ENCODE data around the gene MEI1. TPM values are rescaled to one million over a fixed set of nuclear protein-coding genes. Genes with fewer than 3 reads are reported as not detected.

MEI1 gene
- total RNA-seq, 3 donors from 2014 or later, result 13.4 to 21.6 (median 17.1) TPM

DNA sequence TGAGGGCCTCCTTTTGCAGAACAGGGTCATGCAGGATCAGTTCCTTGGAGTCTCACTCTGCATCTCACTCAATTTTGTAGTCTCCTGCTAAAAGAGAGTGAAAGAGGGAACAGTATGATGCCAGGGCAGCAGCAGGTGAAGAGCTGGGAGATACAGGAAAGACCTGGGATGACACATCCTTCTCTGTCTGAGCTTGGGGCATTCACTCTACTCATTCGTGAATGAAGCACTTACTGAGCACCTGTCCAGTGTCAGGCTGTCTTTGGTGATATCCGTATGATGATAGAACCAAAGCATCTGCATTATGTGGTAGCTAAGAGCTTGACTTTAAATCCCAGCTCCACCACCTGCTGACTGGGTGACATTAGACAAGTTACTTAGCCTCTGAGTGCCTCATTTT lies 148.0 kb downstream of the MEI1 start:
- no peaks in the 10 kb centered on the region for H3K27me3 Mint-ChIP-seq (ENCODE audit: low read depth)
- no peaks in the 10 kb centered on the region for H3K9me3 Mint-ChIP-seq
- H3K36me3 Mint-ChIP-seq (ENCODE audit: insufficient read depth), result peaks cover 18% of the 10 kb centered on the region
- DNase-seq (no peak), ATAC-seq (no peak)
- H3K4me3 Mint-ChIP-seq, result no peak overlapping the region
- H3K4me1 Mint-ChIP-seq (ENCODE audit: low read depth), result peaks cover 69% of the 10 kb centered on the region

DNA sequence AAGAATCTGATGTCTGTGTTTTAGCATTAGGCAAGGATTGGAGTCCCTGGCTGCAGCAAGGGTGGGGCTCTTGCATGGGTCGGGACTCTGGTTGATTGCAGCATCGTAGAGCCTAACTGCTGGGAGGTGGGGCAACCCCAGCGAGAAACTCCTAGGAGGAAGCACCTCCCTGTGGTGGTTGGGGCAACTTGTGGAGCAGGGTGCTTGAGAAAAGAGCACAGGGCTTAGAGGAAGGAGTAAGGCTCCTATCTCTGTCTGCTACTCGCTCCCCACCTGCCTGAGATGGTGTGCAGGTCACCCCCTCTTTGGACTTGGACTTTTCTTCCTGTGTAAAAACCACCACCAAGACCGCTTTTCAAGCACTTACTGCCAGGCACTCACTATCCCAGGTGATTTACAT lies 149.2 kb downstream of the MEI1 start:
- no peak overlapping the region for H3K4me3 Mint-ChIP-seq
- ATAC-seq (peak in 1 of 2 donors; percentile 20), DNase-seq (no peak)
- peaks cover 23% of the 10 kb centered on the region for H3K36me3 Mint-ChIP-seq (ENCODE audit: insufficient read depth)
- no peaks in the 10 kb centered on the region for H3K27me3 Mint-ChIP-seq (ENCODE audit: low read depth)
- no peaks in the 10 kb centered on the region for H3K9me3 Mint-ChIP-seq
- H3K4me1 Mint-ChIP-seq (ENCODE audit: low read depth), result peaks cover 64% of the 10 kb centered on the region

Other genes with a start within 250 kb of the MEI1 start
- gene PHF5A, start 230.8 kb upstream of the MEI1 start, total RNA-seq, result 100 to 1,000 TPM; 138 to 164 (median 144) TPM
- 100 to 1,000 TPM; 128 to 133 (median 130) TPM for gene ACO2, start 230.4 kb upstream of the MEI1 start, total RNA-seq
- gene POLR3H, start 155.0 kb upstream of the MEI1 start, total RNA-seq, result 100 to 1,000 TPM; 108 to 140 (median 109) TPM
- gene CSDC2, start 138.5 kb upstream of the MEI1 start, total RNA-seq, result under 1 TPM in 2 of 3 donors, not detected in 1; 0.08 to 0.16 TPM
- gene PMM1, start 109.7 kb upstream of the MEI1 start, total RNA-seq, result 10 to 100 TPM; 17.1 to 19.7 (median 18.4) TPM
- gene DESI1, start 78.5 kb upstream of the MEI1 start, total RNA-seq, result 100 to 1,000 TPM; 124 to 141 (median 129) TPM
- 100 to 1,000 TPM; 515 to 540 (median 521) TPM for gene XRCC6, start 78.2 kb upstream of the MEI1 start, total RNA-seq
- gene SNU13, start 10.6 kb upstream of the MEI1 start, total RNA-seq, result 100 to 1,000 TPM; 372 to 430 (median 428) TPM
- 10 to 100 TPM; 16.0 to 20.2 (median 18.4) TPM for gene CCDC134, start 101.2 kb downstream of the MEI1 start, total RNA-seq
- 100 to 1,000 TPM; 123 to 178 (median 155) TPM for gene SREBF2, start 133.6 kb downstream of the MEI1 start, total RNA-seq
- gene SHISA8, start 215.6 kb downstream of the MEI1 start, total RNA-seq, result 1 to 10 TPM; 3.9 to 5.6 (median 5.0) TPM
- 1 to 10 TPM; 6.1 to 7.6 (median 6.9) TPM for gene TNFRSF13C, start 227.3 kb downstream of the MEI1 start, total RNA-seq
- 10 to 100 TPM; 40.7 to 52.2 (median 48.5) TPM for gene CENPM, start 247.6 kb downstream of the MEI1 start, total RNA-seq

Measured in activated T-cell treated with anti-CD3 and anti-CD28 coated beads, Interleukin-2, amount 50 U/mL, for 4 hours (primary cell).